MM.1S (cell line): Measurements from ENCODE around the gene FAM3D.

Experiments used
- CTCF ChIP-seq: fragments of 300-600 bp; sonication (generic); IDR thresholded peaks from 2 replicates; pipeline ENCODE4 v1.5.1; 2016; ENCODE audit warnings: antibody characterized with exemption, low read length, mixed read lengths
- EZH2 ChIP-seq: fragments of 300-600 bp; sonication (generic); optimal IDR thresholded peaks from 2 replicates; pipeline ENCODE3; 2017; ENCODE audit warnings: low read depth, mild to moderate bottlenecking, antibody characterized with exemption, low read length, mixed read lengths
- EZH2phosphoT487 ChIP-seq: fragments of 300-600 bp; sonication (generic); IDR thresholded peaks from 2 replicates; pipeline ENCODE4 v1.6.1; 2018; ENCODE audit warnings: antibody characterized with exemption, low read length

GRCh38 chr3:58606693-58607092 lies 59.9 kb downstream of the FAM3D start:
- TF ChIP-seq CTCF (no peak), EZH2 (no peak), EZH2phosphoT487 (no peak)
